Measurements from ENCODE around the gene CASZ1. TPM values are rescaled to one million over a fixed set of nuclear protein-coding genes. Genes with fewer than 3 reads are reported as not detected.
A peak's percentile ranks its signal among the peaks of the same experiment; 100 is the strongest.

Gene CASZ1
- total RNA-seq, 2 experiments from 2014 or later: 2.9 to 4.1 TPM

DNA sequence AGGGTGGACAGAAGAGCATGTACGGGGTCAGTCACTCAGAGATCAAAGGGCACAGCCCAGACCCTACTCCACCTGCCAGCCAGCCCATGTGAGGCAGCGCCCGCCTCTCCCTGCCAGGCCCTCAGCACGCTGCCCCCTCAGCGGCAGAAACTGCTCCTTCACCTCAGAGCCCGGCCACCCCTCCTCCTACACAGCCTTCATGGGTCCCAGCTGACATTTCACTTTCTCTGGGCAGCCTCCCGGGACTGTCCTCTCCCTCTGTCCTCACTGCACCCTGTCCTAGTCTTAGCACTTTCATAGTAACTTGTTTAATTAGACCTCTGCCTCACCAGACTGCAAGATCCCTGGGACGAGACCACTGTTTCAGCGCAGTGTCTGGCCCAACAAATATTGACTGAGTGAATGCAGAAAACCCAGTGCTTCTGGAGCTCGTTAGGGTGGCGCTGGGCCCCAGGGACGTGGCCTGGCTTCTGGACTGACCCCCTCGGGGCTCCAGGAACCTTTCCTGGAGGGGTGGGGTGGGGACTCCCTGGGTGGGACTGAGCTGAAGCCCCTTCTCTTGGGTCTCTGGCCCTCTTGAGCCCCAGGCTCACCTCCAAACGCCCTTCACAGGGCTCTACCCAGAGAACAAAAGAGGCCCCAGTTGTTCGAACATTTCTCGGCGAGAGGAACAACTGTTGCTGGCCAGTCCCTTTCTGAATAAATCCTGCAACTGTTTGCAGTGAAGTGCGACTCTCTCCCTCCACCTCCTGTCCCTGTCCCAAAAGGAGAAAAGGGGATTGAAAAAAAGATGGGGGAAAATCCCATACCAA is 114.9 kb downstream of the CASZ1 start:
- no peak for ATAC-seq
- no peak for TF ChIP-seq CTCF (IDR thresholded peaks at IDR 0.05)
- H3K4me3 Mint-ChIP-seq: no peak overlapping the region
- H3K9me3 Mint-ChIP-seq: no peaks in the 10 kb centered on the region
- H3K4me1 Mint-ChIP-seq (ENCODE audit: low read depth): peaks cover 8% of the 10 kb centered on the region
- intact Hi-C loops (cut with micrococcal nuclease): loop anchor here (10.0 kb wide), 1 partner anchor 183 kb away; no protein-coding TSS in a partner anchor
- ChIA-PET CTCF (no interaction called here), POLR2A (interaction anchor here (0.7 kb wide), 1 partner anchor 172 kb away, joined by 3 read pairs; no protein-coding TSS in a partner anchor)
- no peak overlapping the region for H3K27ac Mint-ChIP-seq
- no peak for DNase-seq
- no peaks in the 10 kb centered on the region for H3K36me3 Mint-ChIP-seq (ENCODE audit: low read depth)
- H3K27me3 Mint-ChIP-seq: no peaks in the 10 kb centered on the region

- Mint-ChIP-seq H3K9me3 (no peaks in the 10 kb centered on the region), H3K36me3 (ENCODE audit: low read depth) (no peaks in the 10 kb centered on the region), H3K4me3 (no peak overlapping the region), H3K27ac (no peak overlapping the region), H3K4me1 (ENCODE audit: low read depth) (peaks cover 8% of the 10 kb centered on the region), H3K27me3 (no peaks in the 10 kb centered on the region)
- ChIA-PET POLR2A (no interaction called here), CTCF (no interaction called here)
- no peak for TF ChIP-seq CTCF (IDR thresholded peaks at IDR 0.05)
- ATAC-seq (no peak), DNase-seq (no peak)
- intact Hi-C loops (cut with micrococcal nuclease): loop anchor here (10.0 kb wide), 1 partner anchor 184 kb away; no protein-coding TSS in a partner anchor
These were observed 116.0 kb downstream of the CASZ1 start for GRCh38 chr1:10680487-10680886.

DNA sequence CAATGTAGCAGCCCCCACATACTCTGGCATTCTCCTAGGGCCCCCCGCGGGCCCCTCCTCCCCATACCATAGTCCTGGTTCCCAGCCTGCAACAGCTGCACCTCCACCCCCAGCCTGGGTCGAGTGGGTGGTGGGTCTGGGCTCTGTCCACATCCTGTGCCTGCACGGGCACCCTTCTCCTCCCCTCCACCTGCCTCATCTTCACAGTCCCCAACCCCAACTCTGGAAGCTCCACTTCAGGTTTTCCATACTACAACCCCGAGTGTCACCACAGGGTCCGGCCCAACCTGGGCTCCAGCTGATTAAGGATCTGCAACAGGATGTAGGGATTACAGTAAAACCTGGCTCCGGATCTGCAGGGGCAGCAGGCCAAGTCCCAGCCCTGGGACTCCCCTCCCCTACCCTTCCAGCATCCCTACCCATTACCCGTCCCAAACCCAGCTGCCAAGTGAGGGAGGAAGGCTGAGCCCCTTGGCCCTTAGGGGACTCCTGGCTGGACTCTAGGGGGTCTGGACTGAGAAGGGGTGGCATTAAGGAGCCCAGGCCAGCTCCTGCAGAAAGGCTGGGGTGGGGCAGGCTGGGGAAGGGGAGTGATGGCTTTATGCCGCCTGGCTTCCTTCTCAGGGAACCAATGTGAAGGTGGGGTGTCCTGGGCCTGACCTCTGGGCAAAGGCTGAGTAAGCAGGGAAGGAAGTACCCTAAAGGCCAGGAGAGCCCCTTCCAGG is 116.8 kb downstream of the CASZ1 start:
- H3K27ac Mint-ChIP-seq: no peak overlapping the region
- no peaks in the 10 kb centered on the region for H3K27me3 Mint-ChIP-seq
- DNase-seq: peak; percentile 27
- no peak for TF ChIP-seq CTCF (IDR thresholded peaks at IDR 0.05)
- no peaks in the 10 kb centered on the region for H3K9me3 Mint-ChIP-seq
- peaks cover 8% of the 10 kb centered on the region for H3K4me1 Mint-ChIP-seq (ENCODE audit: low read depth)
- POLR2A ChIA-PET: interaction anchor here (1.3 kb wide), 1 partner anchor 11 kb away, joined by 3 read pairs; no protein-coding TSS in a partner anchor
- peak; percentile 27 for ATAC-seq
- H3K36me3 Mint-ChIP-seq (ENCODE audit: low read depth): no peaks in the 10 kb centered on the region
- CTCF ChIA-PET: no interaction called here
- intact Hi-C loops (cut with micrococcal nuclease): loop anchor here (10.0 kb wide), 1 partner anchor 185 kb away; no protein-coding TSS in a partner anchor
- no peak overlapping the region for H3K4me3 Mint-ChIP-seq

GRCh38 chr1:10678852-10679251 is 117.6 kb downstream of the CASZ1 start:
- DNase-seq (no peak), ATAC-seq (no peak)
- H3K27ac Mint-ChIP-seq: no peak overlapping the region
- TF ChIP-seq CTCF (IDR thresholded peaks at IDR 0.05): no peak
- POLR2A ChIA-PET: interaction anchor here (1.3 kb wide), 1 partner anchor 10 kb away, joined by 3 read pairs; no protein-coding TSS in a partner anchor
- peaks cover 8% of the 10 kb centered on the region for H3K4me1 Mint-ChIP-seq (ENCODE audit: low read depth)
- H3K4me3 Mint-ChIP-seq: no peak overlapping the region
- CTCF ChIA-PET: no interaction called here
- H3K36me3 Mint-ChIP-seq (ENCODE audit: low read depth): no peaks in the 10 kb centered on the region
- H3K9me3 Mint-ChIP-seq: no peaks in the 10 kb centered on the region
- intact Hi-C loops (cut with micrococcal nuclease): no loop called here
- H3K27me3 Mint-ChIP-seq: no peaks in the 10 kb centered on the region

GRCh38 chr1:10678402-10678801 is 118.0 kb downstream of the CASZ1 start:
- ATAC-seq: no peak
- DNase-seq: no peak
- Mint-ChIP-seq H3K27me3 (no peaks in the 10 kb centered on the region), H3K36me3 (ENCODE audit: low read depth) (no peaks in the 10 kb centered on the region), H3K9me3 (no peaks in the 10 kb centered on the region), H3K4me1 (ENCODE audit: low read depth) (peaks cover 8% of the 10 kb centered on the region), H3K4me3 (no peak overlapping the region), H3K27ac (no peak overlapping the region)
- CTCF ChIA-PET: no interaction called here
- intact Hi-C loops (cut with micrococcal nuclease): no loop called here
- TF ChIP-seq CTCF (IDR thresholded peaks at IDR 0.05): no peak
- POLR2A ChIA-PET: interaction anchor here (1.3 kb wide), 1 partner anchor 9 kb away, joined by 3 read pairs; no protein-coding TSS in a partner anchor
